ENCODE results near the gene CACYBP. TPM values are rescaled to one million over a fixed set of nuclear protein-coding genes. Genes with fewer than 3 reads are reported as not detected.

The CACYBP gene
- total RNA-seq, 4 donors from 2014 or later = 65.9 to 104 (median 83.4) TPM

- Histone ChIP-seq H3K27me3 (no peaks in the 10 kb centered on the region), H3K4me3 (no peak overlapping the region), H3K36me3 (no peaks in the 10 kb centered on the region), H3K27ac (no peak overlapping the region), H3K4me1 (no peaks in the 10 kb centered on the region), H3K9me3 (no peaks in the 10 kb centered on the region)
- TF ChIP-seq POLR2A (IDR thresholded peaks at IDR 0.05) = no peak
- TF ChIP-seq, protein P1, sequence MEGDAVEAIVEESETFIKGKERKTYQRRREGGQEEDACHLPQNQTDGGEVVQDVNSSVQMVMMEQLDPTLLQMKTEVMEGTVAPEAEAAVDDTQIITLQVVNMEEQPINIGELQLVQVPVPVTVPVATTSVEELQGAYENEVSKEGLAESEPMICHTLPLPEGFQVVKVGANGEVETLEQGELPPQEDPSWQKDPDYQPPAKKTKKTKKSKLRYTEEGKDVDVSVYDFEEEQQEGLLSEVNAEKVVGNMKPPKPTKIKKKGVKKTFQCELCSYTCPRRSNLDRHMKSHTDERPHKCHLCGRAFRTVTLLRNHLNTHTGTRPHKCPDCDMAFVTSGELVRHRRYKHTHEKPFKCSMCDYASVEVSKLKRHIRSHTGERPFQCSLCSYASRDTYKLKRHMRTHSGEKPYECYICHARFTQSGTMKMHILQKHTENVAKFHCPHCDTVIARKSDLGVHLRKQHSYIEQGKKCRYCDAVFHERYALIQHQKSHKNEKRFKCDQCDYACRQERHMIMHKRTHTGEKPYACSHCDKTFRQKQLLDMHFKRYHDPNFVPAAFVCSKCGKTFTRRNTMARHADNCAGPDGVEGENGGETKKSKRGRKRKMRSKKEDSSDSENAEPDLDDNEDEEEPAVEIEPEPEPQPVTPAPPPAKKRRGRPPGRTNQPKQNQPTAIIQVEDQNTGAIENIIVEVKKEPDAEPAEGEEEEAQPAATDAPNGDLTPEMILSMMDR (IDR thresholded peaks at IDR 0.05) = no peak
- intact Hi-C loops (cut with DNase I; ENCODE audit: low total_unique reads) = loop anchor here (10.0 kb wide), 1 partner anchor 89 kb away; no protein-coding TSS in a partner anchor
- no peak for DNase-seq
These were observed 36.1 kb downstream of the CACYBP start for GRCh38 chr1:175035865-175036264.

DNA sequence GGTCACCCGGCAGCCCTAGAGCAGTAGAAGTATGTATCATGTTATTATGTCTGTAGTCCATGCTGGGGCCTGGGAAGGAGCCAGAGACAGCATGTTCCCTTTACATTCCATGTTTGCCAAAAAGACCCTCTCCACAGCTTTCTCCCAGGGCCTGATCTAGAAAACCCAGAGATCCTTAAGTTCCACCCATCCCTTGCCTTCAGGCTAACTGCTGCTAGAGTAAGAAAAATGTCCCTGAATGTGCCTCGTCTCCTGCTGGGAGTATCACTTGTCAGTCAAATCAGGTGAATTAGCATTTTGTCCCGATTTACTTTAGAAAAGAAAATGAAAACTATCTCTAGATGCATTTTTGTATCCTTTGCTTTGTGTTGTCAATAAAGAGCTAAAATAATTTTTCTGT is 36.7 kb downstream of the CACYBP start:
- TF ChIP-seq, protein P1 (IDR thresholded peaks at IDR 0.05) = no peak
- no peak for TF ChIP-seq POLR2A (IDR thresholded peaks at IDR 0.05)
- Histone ChIP-seq H3K9me3 (no peaks in the 10 kb centered on the region), H3K4me1 (no peaks in the 10 kb centered on the region), H3K4me3 (no peak overlapping the region), H3K27ac (no peak overlapping the region), H3K36me3 (no peaks in the 10 kb centered on the region), H3K27me3 (no peaks in the 10 kb centered on the region)
- intact Hi-C loops (cut with DNase I; ENCODE audit: low total_unique reads) = loop anchor here (10.0 kb wide), 1 partner anchor 88 kb away; no protein-coding TSS in a partner anchor
- no peak for DNase-seq

- TF ChIP-seq POLR2A (IDR thresholded peaks at IDR 0.05) = no peak
- TF ChIP-seq, protein P1 (IDR thresholded peaks at IDR 0.05) = no peak
- Histone ChIP-seq H3K4me3 (no peak overlapping the region), H3K9me3 (no peaks in the 10 kb centered on the region), H3K27ac (no peak overlapping the region), H3K27me3 (no peaks in the 10 kb centered on the region), H3K36me3 (no peaks in the 10 kb centered on the region), H3K4me1 (no peaks in the 10 kb centered on the region)
- DNase-seq = no peak
- intact Hi-C loops (cut with DNase I; ENCODE audit: low total_unique reads) = loop anchor here (10.0 kb wide), 1 partner anchor 87 kb away; no protein-coding TSS in a partner anchor
These were observed 37.7 kb downstream of the CACYBP start for GRCh38 chr1:175037416-175037815.

DNA sequence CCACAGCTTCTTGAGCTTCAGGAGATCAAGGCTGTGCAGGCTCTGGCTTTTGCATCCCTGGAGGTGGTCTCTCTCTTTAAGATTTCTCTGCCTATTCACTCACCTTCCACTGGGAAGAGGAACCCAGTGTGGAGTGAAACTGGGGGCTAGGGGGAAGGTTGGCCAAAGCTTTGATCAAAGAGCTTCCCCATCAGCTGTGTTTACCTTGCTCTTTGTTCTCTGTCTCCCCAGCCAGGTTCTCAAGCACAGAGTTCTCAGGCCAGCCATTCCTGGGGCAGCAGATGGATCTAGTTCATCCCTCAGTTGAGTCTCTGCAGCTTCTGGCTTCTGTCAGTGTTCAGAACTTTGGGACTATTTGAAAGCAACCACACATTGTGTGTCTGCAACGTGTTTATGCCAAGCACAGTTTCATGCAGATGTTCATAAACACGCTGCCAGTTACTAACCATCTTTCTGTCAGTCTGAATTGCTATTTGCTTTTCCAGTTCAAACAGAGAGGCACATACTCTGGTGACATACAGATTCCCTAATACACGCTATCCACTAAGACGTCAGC is 40.7 kb downstream of the CACYBP start:
- Histone ChIP-seq H3K4me1 (no peaks in the 10 kb centered on the region), H3K27ac (no peak overlapping the region), H3K4me3 (no peak overlapping the region), H3K36me3 (no peaks in the 10 kb centered on the region), H3K27me3 (no peaks in the 10 kb centered on the region), H3K9me3 (no peaks in the 10 kb centered on the region)
- intact Hi-C loops (cut with DNase I; ENCODE audit: low total_unique reads) = no loop called here
- DNase-seq = no peak
- TF ChIP-seq, protein P1 (IDR thresholded peaks at IDR 0.05) = no peak
- TF ChIP-seq POLR2A (IDR thresholded peaks at IDR 0.05) = no peak

- DNase-seq = no peak
- H3K4me1 ChIP-seq = no peaks in the 10 kb centered on the region
- H3K9me3 ChIP-seq = no peaks in the 10 kb centered on the region
- H3K27ac ChIP-seq = no peak overlapping the region
- no peaks in the 10 kb centered on the region for H3K27me3 ChIP-seq
- H3K4me3 ChIP-seq = no peak overlapping the region
- intact Hi-C loops (cut with DNase I; ENCODE audit: low total_unique reads) = no loop called here
- no peaks in the 10 kb centered on the region for H3K36me3 ChIP-seq
- TF ChIP-seq, protein P1 (IDR thresholded peaks at IDR 0.05) = no peak
- TF ChIP-seq POLR2A (IDR thresholded peaks at IDR 0.05) = no peak
These were observed 42.9 kb downstream of the CACYBP start for GRCh38 chr1:175042650-175043049.
